Activated naive CD4-positive, alpha-beta T cell treated with anti-CD3 and anti-CD28 coated beads, Interleukin-2, amount 10 ng/mL, durations not matched to agents 7 days and 5 days (primary cell): ENCODE results near the gene CA7.
"Not testable (repeated sequence)": the region's sequence is repeated elsewhere in the genome, so short reads cannot be mapped to it uniquely, and the experiment has no call there.

Experiments used
- CTCF ChIA-PET: fragments of 350-600 bp; sonication (Branson Sonifier 250); formaldehyde crosslinking; loops from one replicate; lab custom pipeline; 2021; ENCODE audit warnings: antibody characterized with exemption; lab: Charles Lee
- DNase-seq: peaks from one replicate; pipeline ENCODE4 v3.0.0-alpha.2; 2020
- H3K27ac Mint-ChIP-seq: one replicate; pipeline ENCODE4 v1.8.0; 2021; ENCODE audit warnings: mild to moderate bottlenecking, moderate library complexity, mixed read lengths
- H3K27me3 Mint-ChIP-seq: one replicate; pipeline ENCODE4 v1.8.0; 2021; ENCODE audit warnings: mild to moderate bottlenecking, mixed read lengths
- H3K36me3 Mint-ChIP-seq: one replicate; pipeline ENCODE4 v1.8.0; 2021; ENCODE audit warnings: mixed read lengths
- H3K4me1 Mint-ChIP-seq: one replicate; pipeline ENCODE4 v1.8.0; 2021; ENCODE audit warnings: mixed read lengths
- H3K4me3 Mint-ChIP-seq: one replicate; pipeline ENCODE4 v1.8.0; 2021; ENCODE audit warnings: mild to moderate bottlenecking, moderate library complexity, mixed read lengths
- H3K9me3 Mint-ChIP-seq: one replicate; pipeline ENCODE4 v1.8.0; 2021; ENCODE audit warnings: mixed read lengths

CA7 gene

GRCh38 chr16:66871363-66871762, 27.1 kb downstream of the CA7 start:
- not testable (repeated sequence) for H3K9me3 Mint-ChIP-seq, H3K36me3 Mint-ChIP-seq, DNase-seq, H3K27me3 Mint-ChIP-seq, H3K4me3 Mint-ChIP-seq, H3K27ac Mint-ChIP-seq
- CTCF ChIA-PET = interaction anchor here (9.1 kb wide), 1 partner anchor 42 kb away, joined by 117 read pairs; the partner anchor contains the start of gene NAE1
- peaks cover 37% of the 10 kb centered on the region for H3K4me1 Mint-ChIP-seq

GRCh38 chr16:66871840-66872239, 27.6 kb downstream of the CA7 start:
- peaks cover 39% of the 10 kb centered on the region for H3K4me1 Mint-ChIP-seq
- no peak overlapping the region for H3K27ac Mint-ChIP-seq
- CTCF ChIA-PET = interaction anchor here (0.6 to 9.1 kb wide), 5 partner anchors 10 to 144 kb away, joined by 4 to 117 read pairs (median 6); partner anchors contain the start of genes NAE1 and RRAD
- peaks cover 1% of the 10 kb centered on the region for H3K36me3 Mint-ChIP-seq
- H3K4me3 Mint-ChIP-seq = no peak overlapping the region
- H3K27me3 Mint-ChIP-seq = peaks cover 8% of the 10 kb centered on the region
- DNase-seq = no peak
- H3K9me3 Mint-ChIP-seq = no peaks in the 10 kb centered on the region

DNA sequence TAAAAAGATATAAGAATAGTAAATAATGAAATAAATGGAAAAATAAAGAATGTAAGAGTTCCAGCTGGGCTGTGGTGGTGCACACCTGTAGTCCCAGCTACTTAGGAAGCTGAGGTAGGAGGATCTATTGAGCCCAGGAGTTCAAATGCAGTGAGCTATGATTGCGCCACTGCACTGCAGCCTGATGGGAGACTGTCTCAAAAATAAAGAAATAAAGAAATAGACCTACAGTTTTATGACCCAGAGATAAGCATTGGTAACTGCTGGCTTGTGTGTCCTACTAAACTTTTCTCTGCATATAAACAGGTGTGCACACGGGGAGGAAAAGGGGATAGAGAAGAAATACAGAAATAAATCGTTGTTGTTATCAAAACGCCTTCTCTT, 28.3 kb downstream of the CA7 start:
- no peaks in the 10 kb centered on the region for H3K9me3 Mint-ChIP-seq
- peaks cover 8% of the 10 kb centered on the region for H3K27me3 Mint-ChIP-seq
- peaks cover 39% of the 10 kb centered on the region for H3K4me1 Mint-ChIP-seq
- no peak for DNase-seq
- CTCF ChIA-PET = interaction anchor here (0.6 to 9.1 kb wide), 15 partner anchors 9 to 468 kb away, joined by 3 to 117 read pairs (median 3); partner anchors contain the start of genes NAE1 and RRAD
- H3K36me3 Mint-ChIP-seq = peaks cover 1% of the 10 kb centered on the region
- H3K27ac Mint-ChIP-seq = peak overlapping the region; percentile 83
- H3K4me3 Mint-ChIP-seq = peak overlapping the region; percentile 65

GRCh38 chr16:66872943-66873684, 28.9 kb downstream of the CA7 start:
- H3K27me3 Mint-ChIP-seq = peaks cover 8% of the 10 kb centered on the region
- peaks cover 42% of the 10 kb centered on the region for H3K4me1 Mint-ChIP-seq

DNA sequence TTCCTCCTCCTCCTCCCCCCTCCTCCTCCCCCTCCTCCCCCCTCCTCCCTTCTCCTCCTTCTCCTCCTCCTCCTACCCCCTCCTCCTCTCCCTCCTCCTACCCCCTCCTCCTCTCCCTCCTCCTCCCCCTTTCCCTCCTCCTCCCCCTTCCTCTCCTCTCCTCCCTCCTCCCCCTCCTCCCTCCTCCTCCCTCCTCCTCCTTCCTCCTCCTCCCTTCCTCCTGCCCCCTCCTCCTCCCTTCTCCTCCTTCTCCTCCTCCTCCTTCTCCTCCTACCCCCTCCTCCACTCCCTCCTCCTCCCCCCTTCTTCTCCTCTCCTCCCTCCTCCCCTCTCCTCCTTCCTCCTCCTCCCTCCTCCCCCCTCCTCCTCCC, 29.5 kb downstream of the CA7 start:
- Mint-ChIP-seq H3K27me3 (peaks cover 8% of the 10 kb centered on the region), H3K27ac (peak overlapping the region; percentile 88), H3K9me3 (no peaks in the 10 kb centered on the region), H3K36me3 (peaks cover 1% of the 10 kb centered on the region), H3K4me3 (no peak overlapping the region), H3K4me1 (peaks cover 48% of the 10 kb centered on the region)
- CTCF ChIA-PET = interaction anchor here (0.8 to 9.1 kb wide), 12 partner anchors 8 to 469 kb away, joined by 3 to 117 read pairs (median 3); partner anchors contain the start of gene NAE1
- DNase-seq = no peak

More at GRCh38 chr16:66872943-66873684, 28.9 kb downstream of the CA7 start:
- CTCF ChIA-PET = interaction anchor here (0.6 to 9.1 kb wide), 14 partner anchors 9 to 468 kb away, joined by 3 to 117 read pairs (median 3); partner anchors contain the start of genes NAE1 and RRAD
- Mint-ChIP-seq H3K27ac (peak overlapping the region; percentile 83), H3K9me3 (no peaks in the 10 kb centered on the region), H3K4me3 (peak overlapping the region; percentile 65), H3K36me3 (peaks cover 1% of the 10 kb centered on the region)
- peak; percentile 93 for DNase-seq

GRCh38 chr16:66874079-66874775, 30.0 kb downstream of the CA7 start:
- H3K27me3 Mint-ChIP-seq = peaks cover 8% of the 10 kb centered on the region

GRCh38 chr16:66878067-66878466, 33.9 kb downstream of the CA7 start:
- H3K4me3 Mint-ChIP-seq = peak overlapping the region; percentile 6
- peaks cover 6% of the 10 kb centered on the region for H3K27me3 Mint-ChIP-seq
- DNase-seq = peak; percentile 41
- CTCF ChIA-PET = no interaction called here
- H3K36me3 Mint-ChIP-seq = peaks cover 4% of the 10 kb centered on the region
- no peak overlapping the region for H3K27ac Mint-ChIP-seq
- H3K9me3 Mint-ChIP-seq = no peaks in the 10 kb centered on the region
- peaks cover 65% of the 10 kb centered on the region for H3K4me1 Mint-ChIP-seq

More at GRCh38 chr16:66874079-66874775, 30.0 kb downstream of the CA7 start:
- H3K36me3 Mint-ChIP-seq = peaks cover 1% of the 10 kb centered on the region
- no peak overlapping the region for H3K4me3 Mint-ChIP-seq
- CTCF ChIA-PET = interaction anchor here (0.6 to 2.1 kb wide), 4 partner anchors 10 to 351 kb away, joined by 3 to 18 read pairs (median 6); partner anchors contain the start of gene NAE1
- H3K9me3 Mint-ChIP-seq = no peaks in the 10 kb centered on the region
- DNase-seq = no peak
- H3K4me1 Mint-ChIP-seq = peaks cover 50% of the 10 kb centered on the region
- peak overlapping the region; percentile 88 for H3K27ac Mint-ChIP-seq

- CTCF ChIA-PET = interaction anchor here (0.5 to 3.3 kb wide), 10 partner anchors 8 to 493 kb away, joined by 3 to 20 read pairs (median 4); partner anchors contain the start of gene NAE1
- Mint-ChIP-seq H3K4me3 (peak within 1 kb of the TSS; percentile 99), H3K27ac (peak within 1 kb of the TSS; percentile 89), H3K36me3 (peaks cover 13% of the 10 kb centered on the region), H3K4me1 (peaks cover 47% of the 10 kb centered on the region), H3K9me3 (no peaks in the 10 kb centered on the region), H3K27me3 (peaks cover 6% of the 10 kb centered on the region)
- DNase-seq = peak; percentile 96
Observed at GRCh38 chr16:66880288-66881013, 36.2 kb downstream of the CA7 start, which contains the start of gene PDP2. PDP2 (plus strand) TSS chr16:66880515; CDS start chr16:66884285, 3,770 bp downstream.

DNA sequence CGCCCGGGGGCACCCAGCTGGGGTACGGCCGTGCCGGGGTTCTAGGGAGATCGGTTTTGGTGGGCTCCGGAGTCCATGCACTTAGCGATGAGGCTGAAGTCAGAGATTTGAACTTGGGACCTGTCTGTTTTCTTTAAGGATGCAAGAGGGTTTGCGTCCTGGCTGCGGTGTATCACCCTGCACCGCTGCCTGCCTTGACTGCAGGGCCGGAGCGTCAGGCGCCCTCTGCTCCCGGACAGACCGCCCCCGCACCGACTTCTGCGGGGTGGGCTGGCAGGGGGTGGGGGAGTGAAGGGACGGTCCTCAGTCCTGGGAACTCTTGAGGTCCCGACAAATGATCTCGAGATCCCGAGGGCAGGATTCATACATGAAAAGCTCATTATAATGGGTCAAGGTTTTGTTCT, 36.8 kb downstream of the CA7 start:
- no peak overlapping the region for H3K27ac Mint-ChIP-seq
- peak; percentile 34 for DNase-seq
- H3K4me1 Mint-ChIP-seq = peaks cover 46% of the 10 kb centered on the region
- peaks cover 18% of the 10 kb centered on the region for H3K36me3 Mint-ChIP-seq
- CTCF ChIA-PET = interaction anchor here (0.5 to 3.3 kb wide), 11 partner anchors 8 to 494 kb away, joined by 3 to 20 read pairs (median 4); no protein-coding TSS in a partner anchor
- H3K9me3 Mint-ChIP-seq = no peaks in the 10 kb centered on the region
- H3K4me3 Mint-ChIP-seq = peak overlapping the region; percentile 99
- H3K27me3 Mint-ChIP-seq = peaks cover 6% of the 10 kb centered on the region

GRCh38 chr16:66881560-66881959, 37.3 kb downstream of the CA7 start:
- H3K27me3 Mint-ChIP-seq = peaks cover 6% of the 10 kb centered on the region
- peaks cover 43% of the 10 kb centered on the region for H3K4me1 Mint-ChIP-seq
- CTCF ChIA-PET = interaction anchor here (0.6 to 3.3 kb wide), 7 partner anchors 9 to 47 kb away, joined by 3 to 20 read pairs (median 10); no protein-coding TSS in a partner anchor
- no peaks in the 10 kb centered on the region for H3K9me3 Mint-ChIP-seq
- H3K27ac Mint-ChIP-seq = no peak overlapping the region
- peaks cover 18% of the 10 kb centered on the region for H3K36me3 Mint-ChIP-seq
- DNase-seq = no peak
- H3K4me3 Mint-ChIP-seq = peak overlapping the region; percentile 99

- Mint-ChIP-seq H3K36me3 (peaks cover 23% of the 10 kb centered on the region), H3K27me3 (peaks cover 6% of the 10 kb centered on the region), H3K27ac (no peak overlapping the region), H3K4me3 (no peak overlapping the region), H3K4me1 (peaks cover 46% of the 10 kb centered on the region), H3K9me3 (no peaks in the 10 kb centered on the region)
- no peak for DNase-seq
- CTCF ChIA-PET = interaction anchor here (1.3 to 3.3 kb wide), 5 partner anchors 9 to 42 kb away, joined by 3 to 20 read pairs (median 12); no protein-coding TSS in a partner anchor
Observed at GRCh38 chr16:66881964-66882508, 37.8 kb downstream of the CA7 start.

DNA sequence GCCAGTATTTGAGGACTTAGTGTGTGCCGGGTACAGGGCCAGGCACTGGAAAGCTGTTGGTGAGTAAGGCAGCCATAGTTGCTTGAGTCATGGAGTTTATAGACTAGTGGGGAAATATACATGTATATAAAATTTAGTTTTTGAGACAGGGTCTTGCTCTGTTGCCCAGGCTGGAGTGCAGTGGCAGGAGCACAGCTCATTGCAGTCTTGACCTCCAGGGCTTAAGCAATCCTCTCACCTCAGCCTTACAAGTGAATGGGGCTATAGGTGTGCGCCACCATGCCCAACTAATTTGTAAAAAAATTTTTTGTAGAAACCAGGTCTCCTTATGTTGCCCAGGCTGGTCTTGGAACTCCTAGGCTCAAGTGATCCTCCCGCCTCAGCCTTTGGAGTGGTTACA, 38.5 kb downstream of the CA7 start:
- CTCF ChIA-PET = interaction anchor here (1.9 to 2.8 kb wide), 3 partner anchors 10 to 12 kb away, joined by 4 to 12 read pairs (median 12); no protein-coding TSS in a partner anchor
- no peak overlapping the region for H3K27ac Mint-ChIP-seq
- DNase-seq = no peak
- peaks cover 28% of the 10 kb centered on the region for H3K36me3 Mint-ChIP-seq
- H3K4me3 Mint-ChIP-seq = no peak overlapping the region
- no peaks in the 10 kb centered on the region for H3K9me3 Mint-ChIP-seq
- peaks cover 6% of the 10 kb centered on the region for H3K27me3 Mint-ChIP-seq
- H3K4me1 Mint-ChIP-seq = peaks cover 51% of the 10 kb centered on the region

DNA sequence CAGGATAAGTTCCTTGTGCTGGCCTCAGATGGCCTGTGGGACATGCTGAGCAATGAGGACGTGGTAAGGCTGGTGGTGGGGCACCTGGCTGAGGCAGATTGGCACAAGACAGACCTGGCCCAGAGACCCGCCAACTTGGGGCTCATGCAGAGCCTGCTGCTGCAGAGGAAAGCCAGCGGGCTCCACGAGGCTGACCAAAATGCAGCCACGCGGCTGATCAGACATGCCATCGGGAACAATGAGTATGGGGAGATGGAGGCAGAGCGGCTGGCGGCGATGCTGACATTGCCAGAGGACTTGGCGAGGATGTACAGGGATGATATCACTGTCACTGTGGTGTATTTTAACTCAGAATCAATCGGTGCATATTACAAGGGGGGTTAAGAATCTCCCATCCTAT, 41.3 kb downstream of the CA7 start:
- no peak for DNase-seq
- Mint-ChIP-seq H3K27ac (no peak overlapping the region), H3K4me1 (peaks cover 30% of the 10 kb centered on the region), H3K4me3 (no peak overlapping the region), H3K36me3 (peaks cover 32% of the 10 kb centered on the region), H3K9me3 (no peaks in the 10 kb centered on the region), H3K27me3 (peaks cover under 1% of the 10 kb centered on the region)
- CTCF ChIA-PET = interaction anchor here (1.5 to 2.2 kb wide), 2 partner anchors 9 to 18 kb away, joined by 3 to 12 read pairs; no protein-coding TSS in a partner anchor
